Tibial nerve (tissue), 4 donors: ENCODE data around the gene TNNI3K. TPM values are rescaled to one million over a fixed set of nuclear protein-coding genes. Genes with fewer than 3 reads are reported as not detected.

Source experiments
- DNase-seq, 2 donors: peaks; one replicate each; pipeline ENCODE4 v3.0.0-alpha.2; 2019; ENCODE audit warnings: low spot score in 2 of 2
- H3K27ac ChIP-seq, 4 donors: fragments of 200-600 bp; sonication (generic) in 3 of 4; one replicate each; pipeline ENCODE4 v1.5.1; 2017 to 2019; ENCODE audit warnings: mild to moderate bottlenecking in 1 of 4
- H3K27me3 ChIP-seq, 2 donors: fragments of 200-600 bp; sonication (generic) in 1 of 2; one replicate each; pipeline versions ENCODE4 v1.5.1 to v1.6.0; 2017 to 2019
- H3K36me3 ChIP-seq, 3 donors: fragments of 200-600 bp; sonication (generic); one replicate each; pipeline ENCODE4 v1.5.1; 2018 to 2019
- H3K4me1 ChIP-seq, 4 donors: fragments of 200-600 bp; sonication (generic) in 3 of 4; one replicate each; pipeline ENCODE4 v1.5.1; 2017 to 2019
- H3K4me3 ChIP-seq, 4 donors: fragments of 200-600 bp; sonication (generic) in 3 of 4; one replicate each; pipeline ENCODE4 v1.5.1; 2017 to 2019; ENCODE audit warnings: mild to moderate bottlenecking in 1 of 4, moderate library complexity in 1 of 4
- H3K9me3 ChIP-seq, 4 donors: fragments of 200-600 bp; sonication (generic) in 3 of 4; one replicate each; pipeline ENCODE4 v1.5.1; 2017 to 2019
- EP300 ChIP-seq, 2 donors: sonication (generic); formaldehyde crosslinking; IDR thresholded peaks; one replicate each; pipeline ENCODE4 v1.6.1; 2017; ENCODE audit warnings: antibody characterized with exemption in 2 of 2, mild to moderate bottlenecking in 1 of 2
- POLR2A ChIP-seq, 2 donors: fragments of 450-650 bp; IDR thresholded peaks; one replicate each; pipeline ENCODE4 v1.6.1; 2017; ENCODE audit warnings: antibody characterized with exemption in 2 of 2, mild to moderate bottlenecking in 2 of 2, moderate library complexity in 2 of 2
- WGBS, 2 donors: methylation state at CpG; one replicate each; pipeline ENCODE4 v1.1.5; 2018; 5-methylcytosine and 5-hydroxymethylcytosine counted together
- total RNA-seq, 4 donors: library from RNA; depleted of rRNA; stranded (reverse); fragments of >200 nt; gene quantifications; one replicate each; pipeline ENCODE4 v1.1.0, GENCODE V29; 2016
- TF ChIP-seq, protein P1 (sequence below), 5 experiments: fragments of 200-600 bp in 3 of 5; fragments of 450-650 bp in 2 of 5; sonication (generic) in 3 of 5; IDR thresholded peaks; one replicate each; pipeline ENCODE4 v1.5.1; 2016 to 2019; ENCODE audit warnings: antibody characterized with exemption in 5 of 5, mild to moderate bottlenecking in 3 of 5, moderate library complexity in 2 of 5

Gene TNNI3K
- total RNA-seq, 4 donors from 2014 or later: 2.2 to 4.6 (median 4.0) TPM

DNA sequence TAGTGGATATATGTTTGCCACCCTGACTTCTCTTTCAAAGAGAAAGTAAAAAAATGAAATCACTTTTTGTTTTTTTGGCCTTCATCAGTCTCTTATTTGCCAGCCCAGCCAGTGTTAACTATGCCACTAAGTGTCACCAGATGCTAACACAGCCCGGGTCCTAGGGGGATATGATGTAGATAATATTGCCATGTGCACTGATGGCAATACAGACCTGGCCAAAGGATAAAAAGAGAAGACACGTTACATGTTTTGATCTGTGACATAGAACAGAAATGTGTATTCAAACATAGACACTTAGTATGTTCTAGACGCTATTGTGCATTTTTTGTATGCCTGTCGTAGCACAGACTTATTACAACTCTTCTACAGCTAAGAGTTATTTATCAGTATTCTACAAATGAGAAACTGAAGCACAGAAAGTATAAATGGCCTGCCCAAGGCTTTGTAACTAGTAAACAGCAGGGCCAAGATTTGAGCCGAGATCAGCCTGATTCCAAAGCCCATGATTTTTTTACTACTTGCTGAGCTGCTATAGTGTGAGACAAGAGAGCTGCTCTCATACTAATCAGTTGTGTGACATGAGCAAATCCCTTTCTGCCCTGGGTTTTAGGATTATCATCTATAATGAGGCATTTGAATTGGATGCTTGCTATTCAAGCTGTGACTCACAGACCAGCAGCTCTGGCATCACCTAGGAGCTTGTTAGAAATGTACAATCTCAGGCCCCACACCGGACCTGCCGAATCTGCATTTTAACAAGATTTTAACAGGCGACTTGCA, 270.9 kb downstream of the TNNI3K start:
- DNase-seq: no peak
- Histone ChIP-seq H3K4me1 (no peaks in the 10 kb centered on the region), H3K9me3 (no peaks in the 10 kb centered on the region), H3K27ac (no peak overlapping the region), H3K36me3 (no peaks in the 10 kb centered on the region), H3K4me3 (no peak overlapping the region), H3K27me3 (no peaks in the 10 kb centered on the region)
- 74 to 75% methylated on average over 8 of the region's 8 CpGs for WGBS, 2 donors
- TF ChIP-seq, protein P1, sequence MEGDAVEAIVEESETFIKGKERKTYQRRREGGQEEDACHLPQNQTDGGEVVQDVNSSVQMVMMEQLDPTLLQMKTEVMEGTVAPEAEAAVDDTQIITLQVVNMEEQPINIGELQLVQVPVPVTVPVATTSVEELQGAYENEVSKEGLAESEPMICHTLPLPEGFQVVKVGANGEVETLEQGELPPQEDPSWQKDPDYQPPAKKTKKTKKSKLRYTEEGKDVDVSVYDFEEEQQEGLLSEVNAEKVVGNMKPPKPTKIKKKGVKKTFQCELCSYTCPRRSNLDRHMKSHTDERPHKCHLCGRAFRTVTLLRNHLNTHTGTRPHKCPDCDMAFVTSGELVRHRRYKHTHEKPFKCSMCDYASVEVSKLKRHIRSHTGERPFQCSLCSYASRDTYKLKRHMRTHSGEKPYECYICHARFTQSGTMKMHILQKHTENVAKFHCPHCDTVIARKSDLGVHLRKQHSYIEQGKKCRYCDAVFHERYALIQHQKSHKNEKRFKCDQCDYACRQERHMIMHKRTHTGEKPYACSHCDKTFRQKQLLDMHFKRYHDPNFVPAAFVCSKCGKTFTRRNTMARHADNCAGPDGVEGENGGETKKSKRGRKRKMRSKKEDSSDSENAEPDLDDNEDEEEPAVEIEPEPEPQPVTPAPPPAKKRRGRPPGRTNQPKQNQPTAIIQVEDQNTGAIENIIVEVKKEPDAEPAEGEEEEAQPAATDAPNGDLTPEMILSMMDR (IDR thresholded peaks at IDR 0.05): no peak
- no peak for TF ChIP-seq POLR2A (IDR thresholded peaks at IDR 0.05)
- no peak for TF ChIP-seq EP300 (IDR thresholded peaks at IDR 0.05)

DNA sequence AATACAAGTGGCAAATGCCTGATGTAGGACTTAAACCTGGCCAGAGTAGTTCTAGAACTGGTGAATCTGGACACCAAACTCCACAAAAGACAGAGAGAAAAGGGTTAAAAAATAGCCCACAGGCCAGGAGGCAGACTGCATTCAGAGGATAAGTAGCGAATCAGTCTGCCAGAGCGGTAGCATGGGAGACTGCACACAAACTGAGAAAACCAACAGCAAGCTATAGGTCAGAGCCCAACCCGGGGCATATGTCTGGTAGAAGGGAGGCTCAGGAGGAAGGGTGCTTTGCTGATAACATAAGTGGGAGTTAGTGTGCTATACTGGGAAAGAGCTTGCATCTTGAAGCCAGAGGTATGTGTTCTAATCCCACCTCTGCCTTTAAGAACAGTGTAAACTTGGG, 273.3 kb downstream of the TNNI3K start:
- no peak overlapping the region for H3K4me3 ChIP-seq
- no peak for DNase-seq
- TF ChIP-seq EP300 (IDR thresholded peaks at IDR 0.05) (no peak), POLR2A (IDR thresholded peaks at IDR 0.05) (no peak)
- TF ChIP-seq, protein P1 (IDR thresholded peaks at IDR 0.05): no peak
- H3K27ac ChIP-seq: no peak overlapping the region
- no peaks in the 10 kb centered on the region for H3K4me1 ChIP-seq
- no peaks in the 10 kb centered on the region for H3K27me3 ChIP-seq
- H3K9me3 ChIP-seq: no peaks in the 10 kb centered on the region
- no peaks in the 10 kb centered on the region for H3K36me3 ChIP-seq
- WGBS, 2 donors: 24 to 25% methylated on average over 3 of the region's 3 CpGs

DNA sequence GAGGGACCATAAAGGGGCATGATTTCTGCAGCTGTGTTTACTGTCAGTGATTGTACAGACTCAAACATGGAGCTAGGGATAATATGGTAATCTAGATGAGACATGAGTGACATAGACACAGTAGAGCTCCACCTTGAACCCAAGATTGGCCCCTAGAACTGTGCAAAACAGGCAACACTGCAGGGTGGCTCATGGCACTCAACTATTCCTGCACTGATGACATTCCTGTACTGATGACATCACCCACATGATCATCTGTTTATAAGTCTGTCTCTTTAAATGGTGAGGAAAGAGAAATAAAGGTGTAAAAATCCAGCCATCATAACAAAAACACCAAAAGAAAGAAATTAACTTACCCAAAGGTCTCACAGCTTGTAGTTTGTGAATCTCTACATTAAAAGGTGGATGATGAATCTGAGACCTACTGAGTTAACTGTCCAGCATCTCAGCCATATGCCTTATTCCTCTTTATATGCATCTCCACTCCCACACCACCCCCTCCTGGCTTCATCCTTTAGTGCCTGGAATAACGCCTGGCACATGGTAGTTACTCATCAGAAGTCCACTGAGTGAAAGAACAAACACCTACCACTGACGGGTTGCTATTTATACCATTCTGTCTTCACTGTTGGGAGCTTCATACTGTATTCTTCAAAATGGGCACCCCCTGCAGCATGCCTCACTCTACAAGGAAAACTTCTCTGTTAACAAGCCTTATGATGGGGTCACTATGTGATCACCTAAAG, 277.2 kb downstream of the TNNI3K start, which contains the start of gene LRRC53:
Gene LRRC53, minus strand, starts transcription at position 442 of the 746 bp plus-strand sequence. CDS start 29,262 bp downstream, outside the sequence.
- H3K27ac ChIP-seq: no peak within 1 kb of the TSS
- TF ChIP-seq, protein P1 (IDR thresholded peaks at IDR 0.05): no peak
- TF ChIP-seq POLR2A (IDR thresholded peaks at IDR 0.05) (no peak), EP300 (IDR thresholded peaks at IDR 0.05) (no peak)

DNA sequence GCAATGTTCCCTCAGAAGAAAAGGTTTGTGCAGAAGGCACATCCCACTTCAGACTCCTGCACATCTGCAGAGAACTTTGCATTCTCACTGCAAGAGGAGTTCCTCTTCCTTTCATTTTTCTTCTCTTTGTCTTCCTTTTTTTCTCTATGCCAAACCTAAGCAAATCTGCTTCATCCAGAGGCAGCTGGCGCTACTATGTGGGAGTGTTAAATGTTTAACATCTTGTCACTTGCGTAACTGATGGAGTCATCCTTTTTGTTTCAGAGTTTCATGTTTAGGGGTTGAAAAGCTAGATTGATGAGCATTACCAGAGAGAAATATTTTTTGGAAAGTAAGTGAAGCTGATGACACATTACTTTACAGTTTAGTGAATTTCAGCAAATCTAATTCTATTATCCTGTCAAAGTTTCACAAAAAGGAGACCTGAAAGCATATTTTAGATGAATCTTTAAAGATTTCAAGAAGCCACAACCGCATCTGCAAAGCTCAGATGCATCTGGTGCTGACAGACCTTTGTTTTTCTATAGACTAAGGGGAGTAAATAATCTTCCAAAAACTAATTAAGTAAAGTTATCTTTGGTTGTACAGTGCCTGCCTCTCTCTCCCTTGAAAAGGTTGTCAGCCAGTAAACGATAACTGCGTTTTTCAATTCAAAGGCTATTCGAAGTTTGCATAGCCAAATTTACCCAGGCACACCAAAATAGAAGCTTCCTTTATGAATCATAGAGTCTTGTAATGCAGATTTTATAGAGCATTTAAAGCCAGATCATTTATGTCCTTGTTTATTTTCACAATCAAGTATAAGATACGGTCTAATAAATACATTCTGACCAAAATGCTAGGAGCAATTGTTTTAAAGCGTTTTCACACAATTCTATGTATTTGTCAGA, 278.5 kb downstream of the TNNI3K start:
- 75 to 85% methylated on average over 8 of the region's 8 CpGs for WGBS, 2 donors
- no peaks in the 10 kb centered on the region for H3K36me3 ChIP-seq
- H3K27ac ChIP-seq: no peak overlapping the region
- no peaks in the 10 kb centered on the region for H3K4me1 ChIP-seq
- no peaks in the 10 kb centered on the region for H3K9me3 ChIP-seq
- no peaks in the 10 kb centered on the region for H3K27me3 ChIP-seq
- no peak overlapping the region for H3K4me3 ChIP-seq
- no peak for DNase-seq
- TF ChIP-seq POLR2A (IDR thresholded peaks at IDR 0.05) (no peak), EP300 (IDR thresholded peaks at IDR 0.05) (no peak)
- TF ChIP-seq, protein P1 (IDR thresholded peaks at IDR 0.05): no peak

More for the DNA sequence above, 277.2 kb downstream of the TNNI3K start, which contains the start of gene LRRC53:
- no peak for DNase-seq
- H3K36me3 ChIP-seq: no peaks in the 10 kb centered on the region
- no peaks in the 10 kb centered on the region for H3K27me3 ChIP-seq
- H3K9me3 ChIP-seq: no peaks in the 10 kb centered on the region
- H3K4me1 ChIP-seq: no peaks in the 10 kb centered on the region
- no peak within 1 kb of the TSS for H3K4me3 ChIP-seq
- WGBS, 2 donors: 58 to 69% methylated on average over 2 of the region's 2 CpGs
